22Rv1 (cell line): Measurements from ENCODE around the gene EPM2A.

ENCODE experiments used
- CTCF ChIP-seq: fragments of 450-650 bp; IDR thresholded peaks from 2 replicates; pipeline ENCODE4 v1.5.1; 2017; ENCODE audit warnings: mild to moderate bottlenecking
- ZFX ChIP-seq: fragments of 450-650 bp; IDR thresholded peaks from 2 replicates; pipeline ENCODE4 v1.6.1; 2017; ENCODE audit warnings: antibody characterized with exemption, borderline replicate concordance

GRCh38 chr6:145745861-145746260, 10.5 kb upstream of the EPM2A start:
- no peak for TF ChIP-seq CTCF
- TF ChIP-seq ZFX = no peak
